Activated T-cell treated with anti-CD3 and anti-CD28 coated beads for 4 hours (primary cell): Measurements from ENCODE around the gene TUBB2A.
"Not testable (repeated sequence)": the region's sequence is repeated elsewhere in the genome, so short reads cannot be mapped to it uniquely, and the experiment has no call there.

Experiments used
- DNase-seq: peaks from one replicate; pipeline ENCODE4 v3.0.0-alpha.2; 2020

TUBB2A gene

GRCh38 chr6:3157131-3157933 lies at the start of gene TUBB2A:
Gene TUBB2A, minus strand, starts transcription at chr6:3157544. Its CDS starts 81 bp downstream, at chr6:3157463.
- peak; percentile 91 for DNase-seq

- DNase-seq: no peak
Observed at GRCh38 chr6:3206339-3207015, 49.1 kb upstream of the TUBB2A start.

GRCh38 chr6:3205913-3206312 lies 48.6 kb upstream of the TUBB2A start:
- no peak for DNase-seq

- no peak for DNase-seq
Observed at GRCh38 chr6:3204921-3205320, 47.6 kb upstream of the TUBB2A start.

GRCh38 chr6:3202999-3203696 lies 45.8 kb upstream of the TUBB2A start:
- DNase-seq: no peak

- no peak for DNase-seq
Observed at GRCh38 chr6:3201388-3201787, 44.0 kb upstream of the TUBB2A start.

GRCh38 chr6:3200682-3201081 lies 43.3 kb upstream of the TUBB2A start:
- no peak for DNase-seq

- DNase-seq: no peak
Observed at GRCh38 chr6:3199382-3199781, 42.0 kb upstream of the TUBB2A start.

GRCh38 chr6:3197734-3198133 lies 40.4 kb upstream of the TUBB2A start:
- DNase-seq: not testable (repeated sequence)

- no peak for DNase-seq
Observed at GRCh38 chr6:3196770-3197169, 39.4 kb upstream of the TUBB2A start.

GRCh38 chr6:3195695-3196497 lies 38.6 kb upstream of the TUBB2A start:
- DNase-seq: no peak

- no peak for DNase-seq
Observed at GRCh38 chr6:3195420-3195694, 38.0 kb upstream of the TUBB2A start.

GRCh38 chr6:3194535-3195419 lies 37.4 kb upstream of the TUBB2A start:
- DNase-seq: no peak

GRCh38 chr6:3193102-3193849 lies 35.9 kb upstream of the TUBB2A start:
- no peak for DNase-seq

- DNase-seq: no peak
Observed at GRCh38 chr6:3190779-3191178, 33.4 kb upstream of the TUBB2A start.

- no peak for DNase-seq
Observed at GRCh38 chr6:3190056-3190455, 32.7 kb upstream of the TUBB2A start.

GRCh38 chr6:3189192-3189591 lies 31.8 kb upstream of the TUBB2A start:
- DNase-seq: not testable (repeated sequence)

GRCh38 chr6:3188262-3188661 lies 30.9 kb upstream of the TUBB2A start:
- no peak for DNase-seq

- no peak for DNase-seq
Observed at GRCh38 chr6:3186974-3187382, 29.6 kb upstream of the TUBB2A start.

GRCh38 chr6:3183066-3183465 lies 25.7 kb upstream of the TUBB2A start:
- no peak for DNase-seq

- no peak for DNase-seq
Observed at GRCh38 chr6:3181105-3181504, 23.8 kb upstream of the TUBB2A start.
